HEK293 (cell line): Measurements from ENCODE around the gene SLC25A22.

Experiments used
- CTCF ChIA-PET: fragments of 350-600 bp; formaldehyde crosslinking; extraction: SDS; loops from one replicate; lab custom pipeline; 2021; ENCODE audit warnings: antibody characterized with exemption; lab: Yijun Ruan, JAX
- POLR2A ChIA-PET: fragments of 300-600 bp; formaldehyde crosslinking; extraction: SDS; loops from one replicate; lab custom pipeline; 2020; ENCODE audit warnings: antibody characterized with exemption, inconsistent platforms; lab: Yijun Ruan, JAX
- H3K27ac ChIP-seq: fragments of 200-500 bp; sonication (Bioruptor generic); 2 replicates; pipeline ENCODE4 v1.5.1; 2014; ENCODE audit warnings: low read depth, low read length, control low read depth, inconsistent platforms; ENCODE audit errors: extremely low read depth
- H3K36me3 ChIP-seq, 2 experiments: fragments of 200-500 bp in 1 of 2; sonication (Bioruptor generic) in 1 of 2; 1 replicate in 1 of 2; 2 replicates in 1 of 2; pipeline ENCODE4 v1.5.1; 2014 to 2017; ENCODE audit warnings: inconsistent platforms in 2 of 2, low read length in 2 of 2; ENCODE audit not compliant: control insufficient read depth in 2 of 2, insufficient read depth in 1 of 2
- H3K4me1 ChIP-seq: fragments of 200-500 bp; sonication (Bioruptor generic); 2 replicates; pipeline ENCODE4 v1.5.1; 2014; ENCODE audit warnings: mild to moderate bottlenecking, low read length, inconsistent platforms; ENCODE audit not compliant: control insufficient read depth, insufficient read depth
- H3K4me3 ChIP-seq: 2 replicates; pipeline ENCODE4 v1.5.1; 2011; ENCODE audit warnings: low read depth, mild to moderate bottlenecking, control low read depth, low read length, moderate library complexity
- H3K9me3 ChIP-seq: fragments of 200-500 bp; sonication (Bioruptor generic); 2 replicates; pipeline ENCODE4 v1.5.1; 2014; ENCODE audit warnings: low read depth, low read length, inconsistent platforms; ENCODE audit not compliant: control insufficient read depth, insufficient read depth
- BCL11B ChIP-seq: fragments of 450-650 bp; formaldehyde crosslinking; IDR thresholded peaks from 2 replicates; pipeline ENCODE4 v1.5.1; 2016; ENCODE audit warnings: low read depth, missing biosample characterization, missing genetic modification characterization
- EGR2 ChIP-seq: fragments of 450-650 bp; formaldehyde crosslinking; IDR thresholded peaks from 2 replicates; pipeline ENCODE4 v1.5.1; 2016; ENCODE audit warnings: low read depth, missing biosample characterization, missing genetic modification characterization
- GFI1B ChIP-seq: fragments of 450-650 bp; formaldehyde crosslinking; IDR thresholded peaks from 2 replicates; pipeline ENCODE4 v1.5.1; 2016; ENCODE audit warnings: missing biosample characterization, missing genetic modification characterization
- KLF7 ChIP-seq: fragments of 450-650 bp; formaldehyde crosslinking; IDR thresholded peaks from 2 replicates; pipeline ENCODE4 v1.5.1; 2016; ENCODE audit warnings: missing biosample characterization, missing genetic modification characterization, borderline replicate concordance
- MEIS1 ChIP-seq: sonication (generic); formaldehyde crosslinking; IDR thresholded peaks from 2 replicates; pipeline ENCODE4 v1.8.1; 2022; ENCODE audit warnings: missing genetic modification reagents, mild to moderate bottlenecking, borderline replicate concordance
- OVOL3 ChIP-seq: fragments of 450-650 bp; formaldehyde crosslinking; IDR thresholded peaks from 2 replicates; pipeline ENCODE4 v1.5.1; 2016; ENCODE audit warnings: missing biosample characterization, missing genetic modification characterization
- SP2 ChIP-seq: fragments of 450-650 bp; formaldehyde crosslinking; IDR thresholded peaks from 2 replicates; pipeline ENCODE4 v1.5.1; 2016; ENCODE audit warnings: missing biosample characterization, missing genetic modification characterization
- SP7 ChIP-seq: fragments of 450-650 bp; formaldehyde crosslinking; IDR thresholded peaks from 2 replicates; pipeline ENCODE4 v1.5.1; 2016; ENCODE audit warnings: missing biosample characterization, missing genetic modification characterization
- TCF7L2 ChIP-seq: IDR thresholded peaks from 2 replicates; pipeline ENCODE4 v1.6.1; 2011; ENCODE audit warnings: low read depth, mild to moderate bottlenecking, inconsistent platforms, low read length, moderate library complexity, borderline replicate concordance
- TRIM28 ChIP-seq: IDR thresholded peaks from 2 replicates; pipeline ENCODE4 v1.6.1; 2011; ENCODE audit warnings: low read length, control low read depth, borderline replicate concordance
- ZBTB1 ChIP-seq: fragments of 450-650 bp; formaldehyde crosslinking; IDR thresholded peaks from 2 replicates; pipeline ENCODE4 v1.5.1; 2016; ENCODE audit warnings: missing biosample characterization, missing genetic modification characterization
- ZFP3 ChIP-seq: fragments of 450-650 bp; formaldehyde crosslinking; IDR thresholded peaks from 2 replicates; pipeline ENCODE4 v1.5.1; 2016; ENCODE audit warnings: low read depth, missing biosample characterization, missing genetic modification characterization
- ZIC2 ChIP-seq: fragments of 450-650 bp; formaldehyde crosslinking; IDR thresholded peaks from 2 replicates; pipeline ENCODE4 v1.5.1; 2016; ENCODE audit warnings: missing biosample characterization, missing genetic modification characterization
- ZNF23 ChIP-seq: fragments of 450-650 bp; formaldehyde crosslinking; IDR thresholded peaks from 2 replicates; pipeline ENCODE4 v1.5.1; 2016; ENCODE audit warnings: missing biosample characterization, missing genetic modification characterization, borderline replicate concordance
- ZNF354C ChIP-seq: fragments of 450-650 bp; formaldehyde crosslinking; IDR thresholded peaks from 2 replicates; pipeline ENCODE4 v1.5.1; 2016; ENCODE audit warnings: missing biosample characterization, missing genetic modification characterization, low read depth, borderline replicate concordance
- ZNF366 ChIP-seq: fragments of 450-650 bp; formaldehyde crosslinking; conservative IDR thresholded peaks from 2 replicates; pipeline ENCODE4 v1.5.1; 2016; ENCODE audit warnings: missing biosample characterization, missing genetic modification characterization
- ZNF48 ChIP-seq: fragments of 450-650 bp; formaldehyde crosslinking; IDR thresholded peaks from 2 replicates; pipeline ENCODE4 v1.5.1; 2016; ENCODE audit warnings: missing biosample characterization, missing genetic modification characterization
- ZNF548 ChIP-seq: fragments of 450-650 bp; formaldehyde crosslinking; IDR thresholded peaks from 2 replicates; pipeline ENCODE4 v1.5.1; 2016; ENCODE audit warnings: missing biosample characterization, missing genetic modification characterization
- ZNF560 ChIP-seq: fragments of 450-650 bp; formaldehyde crosslinking; IDR thresholded peaks from 2 replicates; pipeline ENCODE4 v1.5.1; 2017; ENCODE audit warnings: missing biosample characterization, missing genetic modification characterization, borderline replicate concordance
- ZNF600 ChIP-seq: fragments of 450-650 bp; formaldehyde crosslinking; IDR thresholded peaks from 2 replicates; pipeline ENCODE4 v1.5.1; 2016; ENCODE audit warnings: missing biosample characterization, missing genetic modification characterization
- ZNF610 ChIP-seq: fragments of 450-650 bp; formaldehyde crosslinking; IDR thresholded peaks from 2 replicates; pipeline ENCODE4 v1.5.1; 2016; ENCODE audit warnings: missing biosample characterization, missing genetic modification characterization, borderline replicate concordance
- ZNF76 ChIP-seq: fragments of 450-650 bp; formaldehyde crosslinking; IDR thresholded peaks from 2 replicates; pipeline ENCODE4; 2016; ENCODE audit warnings: low read depth, missing biosample characterization, missing genetic modification characterization, borderline replicate concordance
- ZNF791 ChIP-seq: fragments of 450-650 bp; formaldehyde crosslinking; IDR thresholded peaks from 2 replicates; pipeline ENCODE4 v1.5.1; 2016; ENCODE audit warnings: missing biosample characterization, missing genetic modification characterization
- TF ChIP-seq, protein P1 (sequence below): fragments of 450-650 bp; formaldehyde crosslinking; IDR thresholded peaks from 2 replicates; pipeline ENCODE4 v1.5.1; 2017; ENCODE audit warnings: missing biosample characterization, missing genetic modification characterization
- TF ChIP-seq, protein P2 (sequence below): fragments of 450-650 bp; formaldehyde crosslinking; IDR thresholded peaks from 2 replicates; pipeline ENCODE4 v1.5.1; 2016; ENCODE audit warnings: missing biosample characterization, missing genetic modification characterization, borderline replicate concordance
- TF ChIP-seq, protein P3 (sequence below): fragments of 450-650 bp; formaldehyde crosslinking; IDR thresholded peaks from 2 replicates; pipeline ENCODE4 v1.5.1; 2017; ENCODE audit warnings: missing biosample characterization, missing genetic modification characterization

The SLC25A22 gene

DNA sequence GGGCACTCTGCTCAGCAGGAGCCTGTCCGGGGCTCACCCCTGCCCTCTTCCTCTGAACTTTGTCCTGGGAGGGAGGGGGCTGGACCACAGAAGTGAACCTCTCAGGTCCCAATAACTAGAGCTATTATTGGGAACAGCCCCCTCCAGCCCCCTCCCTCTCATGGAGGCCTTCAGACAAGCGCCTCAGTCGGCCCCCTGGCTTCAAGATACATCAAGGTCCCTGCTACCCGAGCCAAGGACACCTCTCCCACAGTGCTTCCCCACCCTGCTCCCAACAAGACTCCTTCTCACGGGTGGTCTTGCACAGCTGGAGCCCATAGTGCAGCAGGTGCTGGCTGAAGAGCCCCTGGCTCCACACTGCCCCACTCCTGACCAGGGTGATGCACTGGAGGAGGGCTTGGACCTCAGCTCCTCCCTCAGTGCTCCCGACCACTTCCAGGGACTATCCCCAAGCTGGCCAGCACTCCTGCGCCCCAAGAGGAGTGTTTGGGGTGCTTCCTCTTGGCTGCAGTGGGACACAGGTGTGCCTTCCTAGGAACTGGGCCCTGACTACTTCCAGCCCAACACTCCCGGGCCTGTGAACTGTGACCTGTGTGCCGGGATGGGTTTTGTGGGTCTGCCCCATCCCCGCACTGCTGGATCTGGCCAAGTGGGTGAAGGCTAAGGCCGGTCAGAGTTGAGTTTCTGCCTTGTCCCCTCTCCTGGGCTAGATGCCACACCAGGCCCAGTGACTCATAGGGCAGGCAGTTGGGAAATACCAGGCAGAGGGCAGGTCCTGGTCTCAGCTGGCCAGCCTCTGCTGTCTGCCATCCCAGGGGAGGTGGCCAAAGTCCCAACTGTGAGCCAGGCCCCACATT, 22.8 kb upstream of the SLC25A22 start:
- H3K36me3 ChIP-seq = peaks cover 0 to 47% of the 10 kb centered on the region in 2 experiments; a peak in 2 of 3 replicates
- TF ChIP-seq SP2 (tag by site-specific recombination) (0 out of 2 replicates have a peak, but pooled peaks have one; percentile 9), ZNF48 (tag by site-specific recombination) (no peak)
- CTCF ChIA-PET = interaction anchor here (0.5 to 2.1 kb wide), 3 partner anchors 20 to 24 kb away, joined by 3 to 5 read pairs (median 3); no protein-coding TSS in a partner anchor
- peak overlapping the region; percentile 94 for H3K4me3 ChIP-seq
- H3K27ac ChIP-seq = no peak overlapping the region
- no peaks in the 10 kb centered on the region for H3K9me3 ChIP-seq
- 0 out of 2 replicates have a peak, but pooled peaks cover 3% of the 10 kb centered on the region for H3K4me1 ChIP-seq
- POLR2A ChIA-PET = interaction anchor here (0.6 to 11.4 kb wide), 9 partner anchors 12 to 43 kb away, joined by 4 to 202 read pairs (median 13); partner anchors contain the start of genes CD151, CRACR2B, GATD1 and PIDD1

DNA sequence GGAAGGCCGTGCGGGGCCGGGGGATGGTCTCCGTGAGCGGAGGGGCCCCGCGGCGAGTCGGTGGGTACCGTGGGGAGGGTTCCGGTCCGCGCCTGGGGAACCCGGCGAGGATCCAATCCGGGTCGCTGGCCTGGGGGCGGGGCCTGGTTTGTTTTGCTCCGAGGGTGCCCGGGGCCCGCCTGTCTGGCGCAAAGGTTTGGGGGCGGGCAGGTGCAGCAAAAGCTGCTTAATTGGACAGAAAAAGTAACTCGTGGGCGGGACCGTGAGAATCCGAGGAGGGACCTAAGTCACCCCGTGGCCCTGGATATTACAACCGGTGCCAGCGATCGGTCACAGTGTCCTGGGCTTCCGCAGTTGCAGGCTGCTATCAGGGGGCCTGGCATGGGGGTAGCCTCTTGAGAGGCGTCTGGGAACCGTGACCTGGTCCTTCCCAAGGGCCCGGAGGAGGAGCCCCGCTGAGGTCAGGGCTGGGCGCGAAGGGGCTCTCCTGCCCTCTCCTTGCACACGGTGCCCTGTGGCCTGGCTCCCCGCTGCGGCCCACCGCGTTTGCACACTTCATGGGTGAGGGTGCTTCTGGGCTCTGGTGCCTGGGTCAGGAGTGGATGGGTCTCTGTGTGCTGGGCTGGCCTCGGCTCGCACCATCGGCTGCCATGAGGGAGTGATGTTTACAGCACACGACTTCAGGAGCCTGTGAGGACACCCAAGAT, 22.0 kb upstream of the SLC25A22 start:
- H3K4me1 ChIP-seq = 0 out of 2 replicates have a peak, but pooled peaks cover 3% of the 10 kb centered on the region
- H3K36me3 ChIP-seq = peaks cover 2 to 43% of the 10 kb centered on the region in 2 experiments; a peak in 2 of 3 replicates
- peak overlapping the region; percentile 94 for H3K4me3 ChIP-seq
- H3K27ac ChIP-seq = peak overlapping the region; percentile 81; the same call in 1 of the 2 replicates
- POLR2A ChIA-PET = interaction anchor here (0.6 to 11.4 kb wide), 14 partner anchors 11 to 613 kb away, joined by 3 to 202 read pairs (median 8); partner anchors contain the start of genes BET1L, CD151, CEND1 and CRACR2B
- H3K9me3 ChIP-seq = no peaks in the 10 kb centered on the region
- CTCF ChIA-PET = interaction anchor here (0.5 to 2.1 kb wide), 4 partner anchors 15 to 25 kb away, joined by 3 to 5 read pairs (median 3); partner anchors contain the start of gene PIDD1
- no peak for TF ChIP-seq TRIM28
- TF ChIP-seq BCL11B (tag by site-specific recombination) = no peak
- TF ChIP-seq ZIC2 = peak; percentile 60
- no peak for TF ChIP-seq OVOL3 (tag by site-specific recombination)
- TF ChIP-seq ZBTB1 = no peak
- TF ChIP-seq ZNF354C (tag by site-specific recombination) = no peak
- TF ChIP-seq ZNF600 (tag by site-specific recombination) = peak; percentile 17; the same call in 1 of the 2 replicates
- no peak; the same call in 1 of the 2 replicates for TF ChIP-seq ZNF76 (tag by site-specific recombination)
- TF ChIP-seq ZNF548 (tag by site-specific recombination) = no peak
- TF ChIP-seq TCF7L2 = no peak
- no peak for TF ChIP-seq ZNF560 (tag by site-specific recombination)
- TF ChIP-seq MEIS1 (CRISPR knock-in tag) = no peak
- TF ChIP-seq KLF7 (tag by site-specific recombination) = no peak
- no peak for TF ChIP-seq ZNF366 (tag by site-specific recombination)
- TF ChIP-seq, protein P1, sequence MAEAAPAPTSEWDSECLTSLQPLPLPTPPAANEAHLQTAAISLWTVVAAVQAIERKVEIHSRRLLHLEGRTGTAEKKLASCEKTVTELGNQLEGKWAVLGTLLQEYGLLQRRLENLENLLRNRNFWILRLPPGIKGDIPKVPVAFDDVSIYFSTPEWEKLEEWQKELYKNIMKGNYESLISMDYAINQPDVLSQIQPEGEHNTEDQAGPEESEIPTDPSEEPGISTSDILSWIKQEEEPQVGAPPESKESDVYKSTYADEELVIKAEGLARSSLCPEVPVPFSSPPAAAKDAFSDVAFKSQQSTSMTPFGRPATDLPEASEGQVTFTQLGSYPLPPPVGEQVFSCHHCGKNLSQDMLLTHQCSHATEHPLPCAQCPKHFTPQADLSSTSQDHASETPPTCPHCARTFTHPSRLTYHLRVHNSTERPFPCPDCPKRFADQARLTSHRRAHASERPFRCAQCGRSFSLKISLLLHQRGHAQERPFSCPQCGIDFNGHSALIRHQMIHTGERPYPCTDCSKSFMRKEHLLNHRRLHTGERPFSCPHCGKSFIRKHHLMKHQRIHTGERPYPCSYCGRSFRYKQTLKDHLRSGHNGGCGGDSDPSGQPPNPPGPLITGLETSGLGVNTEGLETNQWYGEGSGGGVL (tag by site-specific recombination) = peak; percentile 64
- no peak for TF ChIP-seq ZNF23 (tag by site-specific recombination)
- no peak for TF ChIP-seq ZFP3 (tag by site-specific recombination)
- TF ChIP-seq GFI1B (tag by site-specific recombination) = no peak
- TF ChIP-seq SP7 (tag by site-specific recombination) = no peak
- no peak for TF ChIP-seq ZNF791 (tag by site-specific recombination)
- TF ChIP-seq, protein P2, sequence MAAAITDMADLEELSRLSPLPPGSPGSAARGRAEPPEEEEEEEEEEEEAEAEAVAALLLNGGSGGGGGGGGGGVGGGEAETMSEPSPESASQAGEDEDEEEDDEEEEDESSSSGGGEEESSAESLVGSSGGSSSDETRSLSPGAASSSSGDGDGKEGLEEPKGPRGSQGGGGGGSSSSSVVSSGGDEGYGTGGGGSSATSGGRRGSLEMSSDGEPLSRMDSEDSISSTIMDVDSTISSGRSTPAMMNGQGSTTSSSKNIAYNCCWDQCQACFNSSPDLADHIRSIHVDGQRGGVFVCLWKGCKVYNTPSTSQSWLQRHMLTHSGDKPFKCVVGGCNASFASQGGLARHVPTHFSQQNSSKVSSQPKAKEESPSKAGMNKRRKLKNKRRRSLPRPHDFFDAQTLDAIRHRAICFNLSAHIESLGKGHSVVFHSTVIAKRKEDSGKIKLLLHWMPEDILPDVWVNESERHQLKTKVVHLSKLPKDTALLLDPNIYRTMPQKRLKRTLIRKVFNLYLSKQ (tag by site-specific recombination) = no peak
- TF ChIP-seq ZNF610 (tag by site-specific recombination) = no peak
- TF ChIP-seq EGR2 (tag by site-specific recombination) = 0 out of 2 replicates have a peak, but pooled peaks have one; percentile 18
- TF ChIP-seq, protein P3, sequence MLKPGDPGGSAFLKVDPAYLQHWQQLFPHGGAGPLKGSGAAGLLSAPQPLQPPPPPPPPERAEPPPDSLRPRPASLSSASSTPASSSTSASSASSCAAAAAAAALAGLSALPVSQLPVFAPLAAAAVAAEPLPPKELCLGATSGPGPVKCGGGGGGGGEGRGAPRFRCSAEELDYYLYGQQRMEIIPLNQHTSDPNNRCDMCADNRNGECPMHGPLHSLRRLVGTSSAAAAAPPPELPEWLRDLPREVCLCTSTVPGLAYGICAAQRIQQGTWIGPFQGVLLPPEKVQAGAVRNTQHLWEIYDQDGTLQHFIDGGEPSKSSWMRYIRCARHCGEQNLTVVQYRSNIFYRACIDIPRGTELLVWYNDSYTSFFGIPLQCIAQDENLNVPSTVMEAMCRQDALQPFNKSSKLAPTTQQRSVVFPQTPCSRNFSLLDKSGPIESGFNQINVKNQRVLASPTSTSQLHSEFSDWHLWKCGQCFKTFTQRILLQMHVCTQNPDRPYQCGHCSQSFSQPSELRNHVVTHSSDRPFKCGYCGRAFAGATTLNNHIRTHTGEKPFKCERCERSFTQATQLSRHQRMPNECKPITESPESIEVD (tag by site-specific recombination) = no peak
